Pancreas (tissue), 10 donors: ENCODE data around the gene SND1. TPM values are rescaled to one million over a fixed set of nuclear protein-coding genes. Genes with fewer than 3 reads are reported as not detected.
A peak's percentile ranks its signal among the peaks of the same experiment; 100 is the strongest.

Source experiments
- ATAC-seq, 4 donors: fragments of 200-7000 bp; cut with Tn5 transposase; one replicate each; pipeline versions ENCODE4 v1.8.0 to v1.9.1; 2020; ENCODE audit warnings: mild to moderate bottlenecking in 4 of 4, moderate library complexity in 4 of 4
- DNase-seq, 6 donors: peaks; one replicate each; pipeline ENCODE4 v3.0.0-alpha.2; 2020
- FAIRE-seq: peaks from 2 replicates; lab custom pipeline; 2012; peaks lifted over from hg19 to GRCh38; lab: Jason Lieb, UNC
- H3K27ac ChIP-seq, 4 donors: fragments of 200-600 bp; sonication (generic); 1 replicate in 3 of 4; 2 replicates in 1 of 4; pipeline versions ENCODE4 v1.5.0 to v1.8.0; 2020
- H3K27me3 ChIP-seq, 4 donors: fragments of 200-600 bp; one replicate each; pipeline ENCODE4 v1.8.0; 2021
- H3K36me3 ChIP-seq, 3 donors: fragments of 200-600 bp; sonication (generic) in 1 of 3; one replicate each; pipeline versions ENCODE4 v1.5.0 to v1.8.0; 2020 to 2021
- H3K4me1 ChIP-seq, 3 donors: fragments of 200-600 bp; one replicate each; pipeline ENCODE4 v1.8.0; 2021
- H3K4me3 ChIP-seq, 4 donors: fragments of 200-600 bp; sonication (generic) in 2 of 4; one replicate each; pipeline versions ENCODE4 v1.5.0 to v1.8.0; 2020 to 2021
- H3K9me3 ChIP-seq, 4 donors: fragments of 200-600 bp; one replicate each; pipeline ENCODE4 v1.8.0; 2021
- CTCF ChIP-seq, 4 donors: fragments of 200-600 bp; sonication (generic) in 3 of 4; IDR thresholded peaks; one replicate each; pipeline versions ENCODE4 v1.5.0 to v1.8.0; 2021; ENCODE audit warnings: antibody characterized with exemption in 4 of 4
- WGBS, 2 donors: extraction: QIAGEN DNeasy Blood & Tissue Kit; methylation state at CpG; one replicate each; pipeline ENCODE4 v1.1.7; 2013; 5-methylcytosine and 5-hydroxymethylcytosine counted together
- intact Hi-C, 3 donors: fragments of 100-400 bp; cut with DNase I; formaldehyde crosslinking; loops; one replicate each; pipeline versions ENCODE4 v1.11.1 to v1.14.2; 2022
- polyA plus RNA-seq, 2 donors: library from polyadenylated mRNA; stranded (reverse); fragments of 200-250 nt; gene quantifications; one replicate each; pipeline ENCODE4 v1.2.3, GENCODE V29; 2013
- total RNA-seq, 6 donors: library from RNA; stranded (reverse); fragmentation: NEBNext Ultra II Directional in 4 of 6; extraction: Animal tissue kit (Norgen Biotek cat#: 25700) in 4 of 6; gene quantifications; one replicate each; pipeline versions ENCODE4 v1.2.1 to v1.2.4, GENCODE V29; 2021 to 2023
- donor health status: healthy with polysubstance abuse.
- donor health status: DM: no; HTN: no; CAD: no; lungs with moderate emphysema.
- donor health status: DM: no; HTN: no; CAD: no.
- donor health status: control.
- donor health status: control.
- donor health status: Bipolar disorder and iron deficiency.
- donor health status: DM: yes; HTN: yes; CAD: no.
- donor health status: DM: no; HTN: no; CAD: no.
- donor health status: DM: no; HTN: no; CAD: no.
- donor health status: DM: yes; HTN: yes; CAD: no.

The SND1 gene
- total and polyA plus RNA-seq, 8 donors: 84.1 to 308 (median 225) TPM

- no peaks in the 10 kb centered on the region for H3K9me3 ChIP-seq
- peaks cover 0 to 9% (median 9%) of the 10 kb centered on the region in 3 donors for H3K4me1 ChIP-seq
- H3K4me3 ChIP-seq: no peak overlapping the region
- no peak for DNase-seq
- intact Hi-C loops: no loop called here
- WGBS, 2 donors: 96 to 97% methylated on average over 3 of the region's 3 CpGs
- no peaks in the 10 kb centered on the region for H3K27me3 ChIP-seq
- no peak for ATAC-seq
- no peak overlapping the region for H3K27ac ChIP-seq
- H3K36me3 ChIP-seq: no peaks in the 10 kb centered on the region
- FAIRE-seq: no peak
- TF ChIP-seq CTCF (IDR thresholded peaks at IDR 0.05): no peak
These were observed 211.1 kb downstream of the SND1 start for GRCh38 chr7:127863082-127863481.

GRCh38 chr7:127865466-127865865 is 213.5 kb downstream of the SND1 start:
- Histone ChIP-seq H3K4me1 (peaks cover 0 to 4% (median 0%) of the 10 kb centered on the region in 3 donors), H3K36me3 (no peaks in the 10 kb centered on the region), H3K9me3 (no peaks in the 10 kb centered on the region), H3K27ac (no peak overlapping the region), H3K27me3 (no peaks in the 10 kb centered on the region), H3K4me3 (no peak overlapping the region)
- TF ChIP-seq CTCF (IDR thresholded peaks at IDR 0.05): no peak
- FAIRE-seq: no peak
- 14 to 33% methylated on average over 1 of the region's 1 CpG for WGBS, 2 donors
- peak in 3 of 4 donors; percentile 63 to 77 (median 65) for ATAC-seq
- intact Hi-C loops: loop anchor here in 1 of 3 donors (5.0 kb wide), 1 partner anchor 132 kb away; no protein-coding TSS in a partner anchor
- DNase-seq: no peak

GRCh38 chr7:127870231-127870907 is 218.4 kb downstream of the SND1 start:
- H3K27me3 ChIP-seq: no peaks in the 10 kb centered on the region
- 88 to 89% methylated on average over 6 of the region's 6 CpGs for WGBS, 2 donors
- TF ChIP-seq CTCF (IDR thresholded peaks at IDR 0.05): no peak
- H3K9me3 ChIP-seq: no peaks in the 10 kb centered on the region
- peaks cover 0 to 2% (median 0%) of the 10 kb centered on the region in 3 donors for H3K4me1 ChIP-seq
- no peak overlapping the region for H3K4me3 ChIP-seq
- no peak for ATAC-seq
- H3K36me3 ChIP-seq: no peaks in the 10 kb centered on the region
- no peak overlapping the region for H3K27ac ChIP-seq
- intact Hi-C loops: no loop called here
- no peak for DNase-seq
- no peak for FAIRE-seq

GRCh38 chr7:127871226-127871625 is 219.2 kb downstream of the SND1 start:
- H3K4me3 ChIP-seq: no peak overlapping the region
- ATAC-seq (no peak), DNase-seq (no peak), FAIRE-seq (no peak)
- H3K9me3 ChIP-seq: no peaks in the 10 kb centered on the region
- H3K27ac ChIP-seq: no peak overlapping the region
- no peak for TF ChIP-seq CTCF (IDR thresholded peaks at IDR 0.05)
- no peaks in the 10 kb centered on the region for H3K27me3 ChIP-seq
- intact Hi-C loops: no loop called here
- WGBS, 2 donors: 97 to 100% methylated on average over 3 of the region's 3 CpGs
- no peaks in the 10 kb centered on the region for H3K36me3 ChIP-seq
- H3K4me1 ChIP-seq: no peaks in the 10 kb centered on the region

- no peaks in the 10 kb centered on the region for H3K36me3 ChIP-seq
- no peaks in the 10 kb centered on the region for H3K27me3 ChIP-seq
- no peak for FAIRE-seq
- H3K4me1 ChIP-seq: peaks cover 0 to 5% (median 0%) of the 10 kb centered on the region in 3 donors
- no peaks in the 10 kb centered on the region for H3K9me3 ChIP-seq
- no peak overlapping the region for H3K4me3 ChIP-seq
- no peak for DNase-seq
- no peak for TF ChIP-seq CTCF (IDR thresholded peaks at IDR 0.05)
- no peak for ATAC-seq
- H3K27ac ChIP-seq: no peak overlapping the region
- WGBS, 2 donors: 96% methylated on average over 1 of the region's 1 CpG
- intact Hi-C loops: no loop called here
These were observed 220.1 kb downstream of the SND1 start for GRCh38 chr7:127872122-127872521.
